HG02623 (cell line): Measurements from ENCODE around the gene KLHL24.
"Not testable (repeated sequence)": the region's sequence is repeated elsewhere in the genome, so short reads cannot be mapped to it uniquely, and the experiment has no call there.

Source experiments
- ATAC-seq: cut with Tn5 transposase; IDR thresholded peaks from one replicate; pipeline ENCODE4 v1.9.1; 2021; ENCODE audit warnings: moderate library complexity; ENCODE audit not compliant: unreplicated experiment

Gene KLHL24

DNA sequence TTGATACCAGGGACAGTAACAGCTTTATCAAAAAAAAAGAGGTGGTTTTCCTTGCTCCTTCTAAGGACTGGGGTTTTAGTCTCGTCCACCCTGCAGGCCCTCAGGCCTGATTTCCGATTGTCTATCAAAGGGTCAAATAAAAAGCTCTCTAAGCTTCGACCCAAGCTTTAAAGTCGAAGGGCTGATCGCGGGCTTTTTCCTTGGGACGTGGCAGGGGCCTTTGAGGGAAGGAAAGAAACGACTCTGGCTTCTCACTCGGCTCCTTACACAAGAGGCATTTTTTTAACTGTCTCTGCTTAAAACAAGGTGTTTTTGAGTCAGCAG lies 354 bp upstream of the KLHL24 start:
- ATAC-seq, result no peak

DNA sequence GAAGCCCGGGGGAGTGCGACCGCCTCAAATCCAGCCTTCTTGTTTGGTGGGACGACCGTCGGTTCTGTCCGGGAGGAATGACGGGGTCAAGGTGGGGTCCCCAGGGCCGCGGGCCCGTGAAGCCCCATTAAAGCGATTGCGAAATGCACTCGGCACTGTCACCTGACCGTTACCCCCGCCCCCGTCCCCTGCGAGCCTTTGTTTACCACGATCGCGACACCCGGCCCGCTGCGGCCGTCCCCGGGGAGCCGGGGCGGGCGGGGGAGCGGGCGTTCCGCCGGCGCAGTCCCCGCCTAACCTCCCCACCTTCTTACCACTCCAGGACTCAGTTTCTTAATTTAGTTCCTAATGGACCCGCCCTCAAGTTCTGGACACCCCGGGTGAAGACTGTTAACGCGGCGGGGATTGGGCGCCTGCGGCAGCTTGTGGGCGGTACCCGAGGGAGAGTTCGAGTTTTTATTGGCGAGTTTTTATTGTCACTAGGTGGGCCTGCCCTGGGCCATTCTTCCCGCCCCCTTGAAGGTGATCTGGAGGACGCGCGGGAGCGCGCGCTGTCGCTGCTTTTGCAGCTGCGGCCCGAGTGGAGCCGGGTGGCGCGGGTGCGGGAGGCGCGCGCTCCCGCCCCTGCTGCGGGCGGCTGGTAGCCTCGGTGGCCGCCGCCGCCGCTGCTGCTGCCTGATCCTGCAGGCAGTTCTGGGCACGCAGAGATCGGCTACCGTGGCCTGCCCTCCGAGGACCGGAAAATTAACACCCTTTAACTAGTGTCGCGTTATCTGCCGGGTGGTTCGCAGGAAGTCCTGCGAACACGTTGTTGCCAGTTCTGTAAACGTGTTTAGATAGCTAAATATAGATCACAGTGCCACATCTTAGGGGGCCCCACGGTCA lies 1.0 kb downstream of the KLHL24 start:
- ATAC-seq, result peak; percentile 83

DNA sequence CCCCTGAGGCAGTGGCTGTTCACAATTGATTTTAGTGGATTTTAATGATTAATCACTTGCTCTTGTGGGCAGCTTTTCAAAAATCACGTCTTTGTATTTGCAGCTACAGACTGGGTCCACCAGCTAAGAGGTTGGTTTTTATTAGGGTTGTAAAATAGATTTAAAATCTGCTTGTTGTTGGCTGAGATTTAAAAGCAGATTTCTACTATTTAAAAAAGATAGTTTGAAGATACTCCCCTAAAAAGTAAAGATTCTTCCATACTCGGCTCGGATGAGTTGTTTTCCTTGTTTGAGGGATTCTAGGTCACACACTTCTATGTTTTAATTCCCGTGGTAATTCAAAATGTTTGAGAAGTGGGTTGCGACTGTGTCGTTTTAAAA lies 1.7 kb downstream of the KLHL24 start:
- ATAC-seq, result no peak

DNA sequence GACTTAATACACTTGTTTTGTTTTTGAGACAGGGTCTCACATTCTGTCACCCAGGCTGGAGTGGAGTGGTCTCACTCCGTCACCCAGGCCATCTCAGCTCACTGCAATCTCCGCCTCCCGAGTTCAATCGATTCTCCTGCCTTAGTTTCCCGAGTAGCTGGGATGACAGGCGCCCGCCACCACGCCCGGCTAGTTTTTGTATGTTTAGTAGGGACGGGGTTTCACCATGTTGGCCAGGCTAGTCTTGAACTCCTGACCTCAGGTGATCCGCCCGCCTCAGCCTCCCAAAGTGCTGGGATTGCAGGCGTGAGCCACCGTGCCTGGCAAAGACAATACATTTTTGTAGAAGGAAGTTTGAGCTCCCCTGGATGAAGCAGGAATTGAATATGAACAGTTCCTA lies 2.2 kb downstream of the KLHL24 start:
- ATAC-seq, result not testable (repeated sequence)

DNA sequence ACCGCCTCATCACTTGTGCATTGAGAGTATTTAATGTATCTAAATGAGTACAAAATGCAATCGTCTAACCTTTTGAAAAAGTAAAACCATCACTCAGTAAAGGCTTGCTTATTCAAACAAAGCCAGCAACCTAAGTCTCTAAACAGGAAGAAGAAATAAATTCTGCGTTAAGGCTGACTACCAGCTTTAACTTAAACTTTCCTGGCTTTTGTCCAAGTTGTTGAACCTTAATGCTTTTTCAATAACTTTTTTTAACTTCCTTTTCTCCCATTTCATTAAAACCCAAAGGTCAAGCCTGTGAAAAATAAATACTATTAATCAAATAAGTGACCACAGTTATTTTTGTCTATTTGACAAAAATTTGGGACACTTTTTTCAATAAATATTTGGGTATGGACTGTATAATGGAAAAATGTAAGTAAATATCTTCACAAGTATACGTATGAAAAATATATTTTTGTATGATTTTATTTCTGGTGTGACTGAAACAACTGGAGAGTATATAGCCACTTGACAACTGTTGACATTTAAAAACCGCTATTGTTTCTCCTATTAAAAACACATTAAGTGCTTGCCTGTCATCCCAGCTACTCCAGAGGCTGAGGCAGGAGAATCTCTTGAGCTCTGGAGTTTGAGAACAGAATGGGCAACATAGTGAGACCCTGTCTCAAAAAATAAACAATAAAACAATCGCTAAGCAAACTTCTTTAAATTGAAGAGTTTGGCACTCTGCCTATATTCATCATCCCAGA lies 2.9 kb downstream of the KLHL24 start:
- ATAC-seq, result no peak

DNA sequence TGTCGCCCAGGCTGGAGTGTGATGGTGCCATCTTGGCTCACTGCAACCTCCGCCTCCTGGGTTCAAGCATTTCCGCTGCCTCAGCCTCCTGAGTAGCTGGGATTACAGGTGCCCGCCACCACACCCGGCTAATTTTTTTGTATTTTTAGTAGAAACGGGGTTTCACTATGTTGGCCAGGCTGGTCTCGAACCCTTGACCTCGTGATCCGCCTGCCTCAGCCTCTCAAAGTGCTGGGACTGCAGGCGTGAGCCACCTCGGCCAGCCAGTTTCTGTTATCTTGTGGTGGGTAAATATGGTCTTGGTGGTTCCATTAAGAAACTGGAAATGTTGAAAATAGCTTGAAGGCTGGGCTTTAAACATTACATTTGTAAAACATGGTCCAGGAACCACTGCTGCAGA lies 5.2 kb downstream of the KLHL24 start:
- ATAC-seq, result not testable (repeated sequence)

DNA sequence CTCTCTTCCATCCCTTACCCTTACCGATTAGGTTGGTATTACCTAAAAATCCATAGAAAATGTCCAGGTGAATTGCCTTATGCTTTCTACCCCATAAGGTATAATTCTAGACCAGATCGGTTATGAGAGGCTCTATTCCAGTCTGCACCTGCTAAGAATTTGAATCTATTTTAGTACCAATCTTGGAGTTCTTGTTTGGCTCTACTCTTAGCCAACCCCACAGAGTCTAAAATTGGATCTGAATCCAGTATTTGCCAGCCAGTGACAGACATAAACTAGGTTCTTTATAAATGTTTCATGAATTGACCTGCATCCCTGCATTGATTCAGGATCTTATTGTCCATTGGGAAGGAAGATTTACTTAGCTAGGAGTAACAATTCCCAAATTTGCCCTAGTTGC lies 6.5 kb downstream of the KLHL24 start:
- no peak for ATAC-seq

DNA sequence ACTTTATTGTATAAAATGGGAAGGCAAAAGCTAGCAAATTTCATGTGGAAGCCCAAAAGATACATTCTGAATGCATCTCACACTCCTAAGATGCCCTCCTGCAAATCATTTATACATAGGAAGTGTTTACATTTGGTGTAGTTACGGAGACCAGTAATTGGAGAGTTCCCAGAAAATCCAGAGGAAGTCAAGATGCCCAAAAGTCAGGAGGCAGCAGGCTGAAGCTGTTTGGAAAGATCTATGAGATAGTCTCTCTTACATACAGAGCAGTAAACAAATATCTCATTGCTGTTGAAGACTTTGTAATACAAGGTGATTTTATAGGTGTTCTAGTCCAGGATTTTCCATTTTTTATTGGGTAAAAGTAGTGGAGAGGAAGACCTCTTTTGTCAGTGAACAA lies 8.8 kb downstream of the KLHL24 start:
- ATAC-seq, result no peak

DNA sequence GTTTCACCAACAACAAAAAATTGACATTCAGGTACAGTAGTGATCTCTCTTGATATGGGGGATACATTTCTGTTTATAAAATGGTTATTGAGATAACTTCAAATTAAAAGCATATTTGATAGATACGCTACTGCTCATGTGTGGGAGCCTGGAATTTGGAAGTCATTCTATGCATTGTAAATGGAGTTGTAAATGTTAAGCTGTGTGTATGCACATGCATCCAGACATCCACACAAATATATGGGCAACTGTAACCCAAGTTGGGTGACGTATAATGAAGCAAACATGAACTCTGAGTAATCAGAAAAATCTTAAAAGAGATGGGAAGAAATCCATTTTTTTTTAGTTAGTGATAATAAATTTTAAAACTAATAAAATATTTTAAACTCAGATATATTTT lies 9.8 kb downstream of the KLHL24 start:
- ATAC-seq, result no peak

DNA sequence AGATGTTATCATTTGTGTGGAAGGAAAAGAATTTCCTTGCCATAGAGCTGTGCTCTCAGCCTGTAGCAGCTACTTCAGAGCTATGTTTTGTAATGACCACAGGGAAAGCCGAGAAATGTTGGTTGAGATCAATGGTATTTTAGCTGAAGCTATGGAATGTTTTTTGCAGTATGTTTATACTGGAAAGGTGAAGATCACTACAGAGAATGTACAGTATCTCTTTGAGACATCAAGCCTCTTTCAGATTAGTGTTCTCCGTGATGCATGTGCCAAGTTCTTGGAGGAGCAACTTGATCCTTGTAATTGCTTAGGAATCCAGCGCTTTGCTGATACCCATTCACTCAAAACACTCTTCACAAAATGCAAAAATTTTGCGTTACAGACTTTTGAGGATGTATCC lies 15.1 kb downstream of the KLHL24 start:
- no peak for ATAC-seq

DNA sequence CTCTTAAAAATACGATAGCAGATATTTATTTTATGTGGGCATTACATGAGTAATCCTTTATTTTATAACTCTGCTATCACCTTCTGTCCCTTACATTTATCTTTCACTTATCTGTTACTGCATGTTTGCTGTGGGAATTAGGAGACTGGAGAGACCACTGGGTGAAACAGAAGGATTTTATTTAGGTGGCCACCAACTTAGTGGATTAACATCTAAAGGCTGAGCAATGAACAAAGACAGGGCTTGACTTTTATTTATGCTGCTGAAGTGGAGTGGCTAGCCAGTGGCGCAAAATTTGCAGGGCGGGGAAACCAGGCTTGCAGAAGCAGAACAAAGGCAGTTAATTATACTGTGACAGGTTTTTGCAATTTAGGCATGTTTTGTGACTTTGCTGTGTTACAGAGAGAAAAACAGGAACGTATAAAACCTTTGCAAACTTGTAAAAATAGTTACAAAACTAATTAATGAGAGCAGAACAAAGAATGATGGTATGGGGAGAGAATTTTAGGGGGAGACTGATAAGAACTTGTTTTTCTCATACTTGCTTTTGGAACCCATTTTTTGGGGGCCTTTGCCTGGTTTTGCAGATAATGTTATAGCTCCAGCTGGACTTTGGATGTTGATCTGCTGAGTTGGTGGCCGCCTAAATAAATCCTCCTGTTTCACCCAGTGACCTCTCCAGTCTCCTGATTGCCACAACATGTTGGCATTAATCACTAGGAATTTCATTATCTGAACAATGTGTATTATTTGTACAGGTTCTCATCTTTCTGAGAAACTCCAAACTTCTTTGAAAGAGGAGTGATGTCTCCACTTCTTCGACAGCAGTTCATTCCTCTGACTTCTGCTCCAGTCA lies 18.0 kb downstream of the KLHL24 start:
- ATAC-seq, result no peak

DNA sequence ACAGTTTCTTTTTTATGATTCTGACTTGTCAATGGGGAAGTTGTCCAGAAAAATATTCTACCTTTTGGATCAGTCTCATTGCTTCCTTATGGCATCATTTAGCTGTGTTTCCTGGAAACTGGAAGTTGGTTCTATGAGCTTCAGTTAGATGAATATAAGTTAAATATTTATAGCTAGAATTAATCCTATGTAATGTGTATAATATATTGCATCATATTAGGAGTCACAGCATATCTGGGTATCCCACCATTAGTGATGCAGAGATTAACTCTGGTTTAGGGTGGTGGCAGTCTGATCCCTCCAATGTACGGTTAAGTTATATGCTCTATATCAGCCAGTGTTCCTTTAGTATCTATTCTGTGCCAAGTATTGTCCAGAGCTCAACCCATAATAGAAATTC lies 19.3 kb downstream of the KLHL24 start:
- ATAC-seq, result no peak

DNA sequence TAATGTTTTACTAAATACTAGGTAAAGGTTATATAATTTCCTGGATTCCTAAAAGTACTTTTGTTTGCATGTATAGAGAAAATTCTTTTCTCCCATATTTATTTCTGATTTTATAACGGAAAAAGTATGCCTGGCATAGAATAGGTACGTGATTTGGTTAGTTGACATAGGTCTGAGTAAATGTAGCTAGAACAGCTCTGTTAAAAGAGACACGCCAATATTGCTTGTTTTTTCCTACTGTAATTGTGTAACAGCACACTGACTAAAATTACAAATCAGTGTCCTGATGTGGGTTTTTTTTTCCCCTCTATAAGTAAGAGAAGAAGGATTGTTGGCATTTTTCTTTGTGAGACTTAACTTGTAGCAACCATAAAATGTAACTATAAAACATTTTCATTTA lies 26.7 kb downstream of the KLHL24 start:
- ATAC-seq, result no peak

DNA sequence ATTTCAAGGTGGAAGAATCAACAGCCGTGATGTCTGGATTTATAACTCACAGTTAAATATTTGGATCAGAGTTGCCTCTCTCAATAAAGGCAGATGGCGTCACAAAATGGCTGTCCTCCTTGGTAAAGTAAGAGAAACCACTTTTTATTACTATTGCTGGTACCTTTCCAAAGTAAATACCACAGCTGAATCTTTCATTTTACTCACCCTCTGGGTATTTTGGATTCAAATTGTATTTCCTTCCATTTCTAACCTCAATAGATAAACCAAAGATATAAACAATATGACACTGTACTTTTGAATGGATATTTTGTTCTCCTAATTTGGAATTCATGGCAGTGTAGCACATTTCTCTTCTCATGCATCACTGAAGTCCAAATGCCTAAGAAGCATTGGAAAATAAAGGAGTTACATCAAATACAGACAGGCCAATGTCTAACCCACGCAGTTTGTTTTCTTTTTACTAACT lies 29.5 kb downstream of the KLHL24 start:
- ATAC-seq, result no peak

DNA sequence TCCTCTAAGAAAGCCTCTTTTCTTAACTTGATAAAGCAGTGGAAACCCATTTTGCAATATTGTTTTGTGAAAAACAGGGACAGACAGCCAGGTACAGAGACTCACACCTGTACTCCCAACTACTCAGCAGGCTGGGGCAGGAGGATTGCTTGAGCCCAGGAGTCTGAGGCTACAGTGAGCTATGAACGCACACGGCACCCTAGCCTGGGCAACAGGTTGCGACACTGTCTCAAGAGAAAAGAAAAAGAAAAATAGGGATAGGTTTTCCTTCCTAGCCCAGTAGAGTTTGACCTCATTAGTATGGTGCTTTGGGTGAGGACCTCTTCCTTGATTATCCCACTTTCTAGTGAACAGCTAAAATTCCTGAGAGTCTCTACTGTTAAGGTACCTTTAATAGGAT lies 44.6 kb downstream of the KLHL24 start:
- no peak for ATAC-seq

DNA sequence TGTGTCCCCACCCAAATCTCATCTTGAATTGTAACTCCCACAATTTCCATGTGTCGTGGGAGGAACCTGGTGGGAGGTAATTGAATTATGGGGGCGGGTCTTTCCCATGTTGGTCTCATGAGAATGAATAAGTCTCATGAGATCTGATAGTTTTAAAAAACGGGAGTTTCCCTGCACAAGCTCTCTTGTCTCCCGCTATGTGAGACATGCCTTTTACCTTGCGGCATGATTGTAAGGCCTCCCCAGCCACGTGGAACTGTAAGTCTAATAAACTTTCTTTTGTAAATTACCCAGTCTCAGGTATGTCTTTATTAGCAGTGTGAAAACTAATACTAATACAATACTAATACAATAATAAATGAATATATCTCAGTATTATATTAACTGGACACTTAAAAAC lies 52.3 kb downstream of the KLHL24 start:
- ATAC-seq, result no peak

DNA sequence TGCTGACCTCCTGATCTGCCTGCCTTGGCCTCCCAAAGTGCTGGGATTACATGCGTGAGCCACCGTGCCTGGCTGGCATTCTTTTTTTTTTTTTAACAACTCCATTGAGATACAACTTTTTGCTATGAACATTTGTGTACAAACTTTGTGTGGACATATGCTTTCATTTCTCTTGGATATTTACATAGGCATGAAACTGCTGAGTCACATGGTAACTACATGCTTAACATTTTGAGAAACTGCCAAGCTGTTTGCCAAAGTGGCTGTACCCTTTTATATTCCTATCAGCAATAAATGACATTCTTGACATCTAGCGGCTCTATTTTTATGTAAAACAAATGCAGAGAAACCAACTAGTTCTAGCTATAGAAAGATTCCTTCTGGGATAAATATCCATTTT lies 53.5 kb downstream of the KLHL24 start:
- no peak for ATAC-seq

DNA sequence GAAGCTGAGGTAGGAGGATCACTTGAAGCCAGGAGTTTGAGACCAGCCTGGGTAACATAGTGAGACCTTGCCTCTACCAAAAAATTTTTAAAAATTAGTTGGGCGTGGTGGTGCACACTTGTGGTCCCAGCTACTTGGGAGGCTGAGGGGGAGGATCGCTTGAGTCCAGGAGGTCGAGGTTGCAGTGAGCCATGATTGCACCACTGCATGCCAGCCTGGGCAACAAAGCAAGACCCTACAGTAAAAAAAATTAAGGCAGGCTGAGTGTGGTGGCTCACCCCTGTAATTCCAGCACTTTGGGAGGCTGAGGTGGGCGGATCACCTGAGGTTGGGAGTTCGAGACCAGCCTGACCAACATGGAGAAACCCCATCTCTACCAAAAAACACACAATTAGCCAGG lies 54.2 kb downstream of the KLHL24 start:
- not testable (repeated sequence) for ATAC-seq

DNA sequence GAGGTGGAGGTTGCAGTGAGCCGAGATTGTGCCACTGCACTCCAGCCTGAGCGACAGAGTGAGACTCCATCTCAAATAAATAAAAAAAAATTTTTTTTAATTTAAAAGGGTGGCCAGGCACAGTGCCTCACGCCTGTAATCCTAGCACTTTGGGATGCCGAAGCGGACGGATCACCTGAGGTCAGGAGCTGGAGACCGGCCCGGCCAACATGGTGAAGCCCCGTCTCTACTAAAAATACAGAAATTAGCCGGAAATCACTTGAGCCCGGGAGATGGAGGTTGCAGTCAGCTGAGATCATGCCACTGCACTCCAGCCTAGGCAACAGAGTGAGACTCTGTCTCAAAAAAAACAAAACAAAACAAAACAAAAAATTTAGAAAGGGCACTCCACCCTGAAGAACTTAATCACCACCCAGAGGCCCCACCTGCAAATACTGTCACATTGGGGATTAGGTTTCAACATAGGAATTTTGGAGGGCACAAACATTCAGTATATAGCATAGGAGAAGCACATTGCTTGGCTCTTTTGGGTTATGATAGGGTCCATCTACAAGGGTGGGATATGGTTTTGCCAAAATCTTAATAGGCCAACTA lies 55.1 kb downstream of the KLHL24 start:
- ATAC-seq, result no peak

DNA sequence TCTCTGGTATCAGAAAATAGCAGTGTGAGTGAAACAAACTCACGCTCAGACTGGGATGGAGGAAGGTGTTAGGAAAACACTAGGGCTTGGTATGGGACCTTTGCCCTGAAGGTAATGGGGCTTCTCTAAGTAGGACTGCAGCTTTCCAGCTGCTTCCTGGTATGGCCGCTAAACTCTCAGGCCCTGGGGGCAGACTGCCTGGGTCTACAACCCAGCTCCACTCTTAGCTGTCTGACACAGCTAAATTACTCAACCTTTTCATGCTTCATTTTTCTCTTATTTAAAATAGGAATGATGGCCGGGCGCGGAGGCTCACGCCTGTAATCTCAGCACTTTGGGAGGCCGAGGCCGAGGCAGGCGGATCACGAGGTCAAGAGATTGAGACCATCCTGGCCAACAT lies 57.0 kb downstream of the KLHL24 start:
- no peak for ATAC-seq
